BLaER1 treated with 17β-estradiol and CSF1 and Interleukin-3, amounts not matched to agents 10 nM and 100 nM (cell line): Measurements from ENCODE around the gene SYT10.
"Not testable (repeated sequence)": the region's sequence is repeated elsewhere in the genome, so short reads cannot be mapped to it uniquely, and the experiment has no call there.

Source experiments
- H3K27ac ChIP-seq, 11 experiments: shearing (Covaris generic); formaldehyde crosslinking; 2 replicates each; pipeline ENCODE4 v1.8.1; 2022
- H3K27me3 ChIP-seq, 11 experiments: shearing (Covaris generic); formaldehyde crosslinking; 2 replicates each; pipeline ENCODE4 v1.8.1; 2022
- H3K36me3 ChIP-seq, 11 experiments: shearing (Covaris generic); formaldehyde crosslinking; 2 replicates each; pipeline ENCODE4 v1.8.1; 2022
- H3K4me1 ChIP-seq, 10 experiments: shearing (Covaris generic); formaldehyde crosslinking; 2 replicates each; pipeline ENCODE4 v1.8.1; 2022
- H3K4me2 ChIP-seq, 11 experiments: shearing (Covaris generic); formaldehyde crosslinking; 2 replicates each; pipeline ENCODE4 v1.8.1; 2022
- H3K4me3 ChIP-seq, 10 experiments: shearing (Covaris generic); formaldehyde crosslinking; 2 replicates each; pipeline ENCODE4 v1.8.1; 2022
- H3K9ac ChIP-seq, 11 experiments: shearing (Covaris generic); formaldehyde crosslinking; 2 replicates each; pipeline ENCODE4 v1.8.1; 2022
- H3K9me3 ChIP-seq, 11 experiments: shearing (Covaris generic); formaldehyde crosslinking; replicated peaks in 1 of 11; 2 replicates each; pipeline ENCODE4 v1.8.1; 2022
- H4K20me1 ChIP-seq, 11 experiments: shearing (Covaris generic); formaldehyde crosslinking; 2 replicates each; pipeline ENCODE4 v1.8.1; 2022
- Cebpa-rat ChIP-seq, 11 experiments: shearing (Covaris generic); IDR thresholded peaks; 2 replicates each; pipeline ENCODE4 v1.8.1; 2022

Gene SYT10

DNA sequence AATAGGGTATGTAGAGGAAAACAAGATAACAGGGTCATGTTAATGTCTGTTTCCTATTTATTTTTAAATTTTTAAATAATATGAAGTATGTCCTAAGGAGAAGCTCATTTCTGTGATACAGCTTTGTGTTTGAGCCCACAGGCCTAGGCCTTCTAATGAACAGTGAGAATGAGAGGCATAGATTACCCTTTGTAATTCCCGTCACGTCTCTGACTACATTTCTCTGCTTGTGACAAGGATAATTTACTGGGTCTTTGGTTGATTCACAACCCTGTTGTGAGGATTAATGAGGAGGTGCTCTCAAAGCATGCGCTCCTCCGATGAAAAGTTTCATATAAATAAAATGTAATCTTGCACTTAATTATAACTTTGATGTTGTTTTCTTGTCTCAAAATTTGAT, 56.1 kb downstream of the SYT10 start:
- no peak overlapping the region for H3K4me3 ChIP-seq
- H3K4me1 ChIP-seq, result no peaks in the 10 kb centered on the region
- no peak for TF ChIP-seq Cebpa-rat (IDR thresholded peaks at IDR 0.05)
- H3K4me2 ChIP-seq, result no peak overlapping the region
- no peaks in the 10 kb centered on the region for H4K20me1 ChIP-seq
- no peak overlapping the region for H3K9ac ChIP-seq
- H3K27me3 ChIP-seq, result no peaks in the 10 kb centered on the region
- H3K36me3 ChIP-seq, result no peaks in the 10 kb centered on the region
- H3K27ac ChIP-seq, result no peak overlapping the region
- no peaks in the 10 kb centered on the region for H3K9me3 ChIP-seq

DNA sequence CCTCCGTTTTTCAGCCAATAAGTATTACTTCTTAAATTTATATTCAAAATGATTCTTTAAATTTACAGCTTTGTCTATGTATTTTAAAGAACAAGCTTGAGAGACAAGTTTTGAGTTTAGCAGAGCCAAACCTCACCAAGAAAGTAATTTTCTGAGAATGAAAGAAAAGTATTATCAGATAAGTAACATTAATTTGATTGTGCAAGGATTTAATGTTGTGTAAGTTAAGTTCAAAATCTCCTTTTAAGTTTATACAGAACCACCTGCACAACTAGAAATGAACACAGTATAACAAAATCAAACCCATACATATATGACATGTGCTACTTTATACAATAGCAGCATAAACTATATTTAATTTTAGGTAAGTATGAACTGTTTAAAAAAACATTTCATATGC, 63.5 kb downstream of the SYT10 start:
- no peaks in the 10 kb centered on the region for H4K20me1 ChIP-seq
- H3K4me2 ChIP-seq, result no peak overlapping the region
- no peak overlapping the region for H3K4me3 ChIP-seq
- H3K27me3 ChIP-seq, result no peaks in the 10 kb centered on the region
- no peaks in the 10 kb centered on the region for H3K36me3 ChIP-seq
- H3K4me1 ChIP-seq, result no peaks in the 10 kb centered on the region
- no peaks in the 10 kb centered on the region for H3K9me3 ChIP-seq
- no peak for TF ChIP-seq Cebpa-rat (IDR thresholded peaks at IDR 0.05)
- H3K9ac ChIP-seq, result no peak overlapping the region
- no peak overlapping the region for H3K27ac ChIP-seq

DNA sequence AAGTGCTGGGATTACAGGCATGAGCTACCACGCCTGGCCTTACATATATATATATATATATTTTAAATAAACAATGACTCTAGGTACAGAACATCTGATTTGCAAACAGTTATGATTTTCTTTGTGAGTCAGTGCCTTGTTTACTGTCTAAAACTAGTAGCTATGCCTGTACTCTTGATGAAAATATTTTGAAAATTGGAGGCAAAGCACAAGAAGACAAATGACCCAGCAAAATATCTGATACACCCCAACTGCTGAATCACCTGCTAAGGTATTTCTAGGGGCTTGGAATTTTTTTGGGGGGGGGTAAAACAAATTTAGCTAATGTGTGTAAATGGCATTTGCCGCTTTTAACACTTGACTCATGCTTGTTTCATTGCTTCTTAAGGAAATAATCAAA, 69.3 kb downstream of the SYT10 start:
- Histone ChIP-seq H3K4me2 (no peak overlapping the region), H3K27ac (no peak overlapping the region), H3K9ac (no peak overlapping the region)

DNA sequence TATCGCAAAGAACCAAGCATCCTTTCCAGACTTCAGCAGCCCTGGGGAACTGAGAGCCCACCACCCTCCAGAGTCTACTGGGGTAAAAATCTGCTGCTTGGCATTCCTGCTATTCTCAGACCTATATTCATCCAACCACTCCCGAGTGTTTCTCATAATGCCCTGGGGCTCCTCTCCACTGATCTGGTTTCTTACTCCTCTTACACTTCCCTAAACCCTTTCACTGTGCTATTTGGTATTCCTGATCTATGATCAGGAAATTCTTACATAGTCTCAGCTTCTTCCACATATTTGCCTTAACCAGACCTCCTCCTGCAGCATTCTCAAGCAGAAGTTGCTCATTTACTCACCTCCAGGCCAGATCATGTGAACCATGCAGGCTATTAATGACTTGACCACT, 82.4 kb downstream of the SYT10 start:
- no peak overlapping the region for H3K4me3 ChIP-seq
- no peak overlapping the region for H3K4me2 ChIP-seq
- no peak for TF ChIP-seq Cebpa-rat (IDR thresholded peaks at IDR 0.05)
- no peaks in the 10 kb centered on the region for H4K20me1 ChIP-seq
- H3K9ac ChIP-seq, result no peak overlapping the region
- no peaks in the 10 kb centered on the region for H3K4me1 ChIP-seq
- H3K36me3 ChIP-seq, result no peaks in the 10 kb centered on the region
- no peak overlapping the region for H3K27ac ChIP-seq
- H3K27me3 ChIP-seq, result no peaks in the 10 kb centered on the region
- H3K9me3 ChIP-seq, result no peaks in the 10 kb centered on the region

More for the DNA sequence above, 69.3 kb downstream of the SYT10 start:
- TF ChIP-seq Cebpa-rat (IDR thresholded peaks at IDR 0.05), result no peak
- Histone ChIP-seq H3K36me3 (no peaks in the 10 kb centered on the region), H3K9me3 (no peaks in the 10 kb centered on the region), H3K4me1 (no peaks in the 10 kb centered on the region), H4K20me1 (no peaks in the 10 kb centered on the region), H3K4me3 (no peak overlapping the region), H3K27me3 (no peaks in the 10 kb centered on the region)

DNA sequence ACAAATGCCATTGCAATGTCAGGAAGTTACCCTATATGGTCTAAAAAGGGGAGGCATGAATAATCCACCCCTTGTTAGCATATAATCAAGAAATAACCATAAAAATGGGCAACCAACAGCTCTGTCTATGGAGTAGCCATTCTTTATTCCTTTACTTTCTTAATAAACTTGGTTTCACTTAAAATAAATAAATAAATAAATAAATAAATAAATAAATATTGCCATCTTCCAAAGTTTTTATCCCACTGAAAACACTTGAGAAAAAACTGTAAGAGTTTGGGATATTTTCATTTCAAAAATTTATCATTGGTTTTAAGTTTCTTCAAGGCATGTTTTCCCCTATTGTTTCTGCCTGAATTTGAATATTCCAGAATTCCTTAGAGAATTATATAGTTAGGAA, 89.8 kb downstream of the SYT10 start:
- no peak overlapping the region for H3K4me3 ChIP-seq
- TF ChIP-seq Cebpa-rat (IDR thresholded peaks at IDR 0.05), result no peak
- no peaks in the 10 kb centered on the region for H4K20me1 ChIP-seq
- H3K9me3 ChIP-seq, result peaks cover 0 to 6% (median 0%) of the 10 kb centered on the region in 11 experiments; a peak in 1 of 22 replicates
- H3K27ac ChIP-seq, result no peak overlapping the region
- no peak overlapping the region for H3K4me2 ChIP-seq
- no peaks in the 10 kb centered on the region for H3K36me3 ChIP-seq
- no peaks in the 10 kb centered on the region for H3K4me1 ChIP-seq
- no peaks in the 10 kb centered on the region for H3K27me3 ChIP-seq
- H3K9ac ChIP-seq, result no peak overlapping the region

DNA sequence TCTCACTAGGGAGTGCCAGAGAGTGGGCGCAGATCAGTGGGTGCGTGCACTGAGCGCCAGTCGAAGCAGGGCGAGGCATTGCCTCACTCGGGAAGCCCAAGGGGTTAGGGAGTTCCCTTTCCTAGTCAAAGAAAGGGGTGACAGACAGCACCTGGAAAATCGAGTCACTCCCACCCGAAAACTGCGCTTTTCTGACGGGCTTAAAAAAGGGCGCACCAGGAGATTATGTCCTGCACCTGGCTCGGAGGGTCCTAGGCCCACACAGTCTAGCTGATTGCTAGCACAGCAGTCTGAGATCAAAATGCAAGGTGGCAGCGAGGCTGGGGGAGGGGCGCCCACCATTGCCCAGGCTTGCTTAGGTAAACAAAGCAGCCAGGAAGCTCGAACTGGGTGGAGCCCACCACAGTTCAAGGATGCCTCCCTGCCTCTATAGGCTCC, 107.6 kb downstream of the SYT10 start:
- not testable (repeated sequence) for H3K4me1 ChIP-seq, H3K27me3 ChIP-seq, H4K20me1 ChIP-seq, H3K27ac ChIP-seq, H3K4me3 ChIP-seq, H3K9me3 ChIP-seq, H3K9ac ChIP-seq, H3K4me2 ChIP-seq, H3K36me3 ChIP-seq

DNA sequence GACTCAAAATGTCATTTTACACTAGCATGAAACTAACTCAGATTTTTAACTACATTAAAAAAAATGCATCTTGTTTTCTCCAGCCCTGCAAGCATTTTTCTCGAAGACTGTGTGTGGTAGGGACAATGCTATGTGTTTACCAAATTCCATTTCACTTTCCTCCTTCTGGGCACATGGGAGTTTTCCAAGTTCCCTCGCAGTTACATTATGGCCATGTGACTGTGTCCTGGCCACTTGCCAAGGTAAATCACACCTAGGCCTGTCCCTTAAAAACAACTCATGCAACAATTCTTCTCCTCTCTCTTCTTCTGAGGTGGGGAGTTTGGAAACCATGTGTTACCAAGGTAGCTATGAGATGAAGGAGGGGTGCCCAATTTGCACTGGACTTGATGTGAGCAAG, 108.7 kb downstream of the SYT10 start:
- Histone ChIP-seq H4K20me1 (no peaks in the 10 kb centered on the region), H3K36me3 (no peaks in the 10 kb centered on the region), H3K9me3 (peaks cover 0 to 4% (median 0%) of the 10 kb centered on the region in 11 experiments; a peak in 1 of 22 replicates), H3K4me1 (no peaks in the 10 kb centered on the region), H3K4me2 (no peak overlapping the region), H3K4me3 (no peak overlapping the region), H3K27me3 (no peaks in the 10 kb centered on the region), H3K27ac (no peak overlapping the region), H3K9ac (no peak overlapping the region)
- no peak for TF ChIP-seq Cebpa-rat (IDR thresholded peaks at IDR 0.05)
